Measurements from ENCODE around the gene TNS2. TPM values are rescaled to one million over a fixed set of nuclear protein-coding genes. Genes with fewer than 3 reads are reported as not detected.
"Not testable (repeated sequence)": the region's sequence is repeated elsewhere in the genome, so short reads cannot be mapped to it uniquely, and the experiment has no call there.

The TNS2 gene
- total RNA-seq, 1 donor from 2014 or later: 2.5 TPM

- peak; percentile 99 for DNase-seq
- Mint-ChIP-seq H3K27me3 (ENCODE audit: unreplicated experiment) (peaks cover 12% of the 10 kb centered on the region), H3K36me3 (ENCODE audit: unreplicated experiment) (no peaks in the 10 kb centered on the region), H3K9me3 (ENCODE audit: unreplicated experiment) (peaks cover 11% of the 10 kb centered on the region), H3K4me3 (ENCODE audit: unreplicated experiment) (peak within 1 kb of the TSS; percentile 98), H3K27ac (ENCODE audit: unreplicated experiment) (peak within 1 kb of the TSS; percentile 99), H3K4me1 (ENCODE audit: low read depth, unreplicated experiment) (peaks cover 8% of the 10 kb centered on the region)
- TF ChIP-seq, protein P1, sequence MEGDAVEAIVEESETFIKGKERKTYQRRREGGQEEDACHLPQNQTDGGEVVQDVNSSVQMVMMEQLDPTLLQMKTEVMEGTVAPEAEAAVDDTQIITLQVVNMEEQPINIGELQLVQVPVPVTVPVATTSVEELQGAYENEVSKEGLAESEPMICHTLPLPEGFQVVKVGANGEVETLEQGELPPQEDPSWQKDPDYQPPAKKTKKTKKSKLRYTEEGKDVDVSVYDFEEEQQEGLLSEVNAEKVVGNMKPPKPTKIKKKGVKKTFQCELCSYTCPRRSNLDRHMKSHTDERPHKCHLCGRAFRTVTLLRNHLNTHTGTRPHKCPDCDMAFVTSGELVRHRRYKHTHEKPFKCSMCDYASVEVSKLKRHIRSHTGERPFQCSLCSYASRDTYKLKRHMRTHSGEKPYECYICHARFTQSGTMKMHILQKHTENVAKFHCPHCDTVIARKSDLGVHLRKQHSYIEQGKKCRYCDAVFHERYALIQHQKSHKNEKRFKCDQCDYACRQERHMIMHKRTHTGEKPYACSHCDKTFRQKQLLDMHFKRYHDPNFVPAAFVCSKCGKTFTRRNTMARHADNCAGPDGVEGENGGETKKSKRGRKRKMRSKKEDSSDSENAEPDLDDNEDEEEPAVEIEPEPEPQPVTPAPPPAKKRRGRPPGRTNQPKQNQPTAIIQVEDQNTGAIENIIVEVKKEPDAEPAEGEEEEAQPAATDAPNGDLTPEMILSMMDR (IDR thresholded peaks at IDR 0.05; ENCODE audit: partially characterized antibody, unreplicated experiment): no peak
Observed at GRCh38 chr12:53005986-53006809, 43.7 kb upstream of the TNS2 start, which contains the start of gene EIF4B. Gene EIF4B, plus strand, starts transcription at chr12:53006456. Its CDS starts 28 bp downstream, at chr12:53006484.

- H3K4me3 Mint-ChIP-seq (ENCODE audit: unreplicated experiment): peak overlapping the region; percentile 98
- H3K36me3 Mint-ChIP-seq (ENCODE audit: unreplicated experiment): no peaks in the 10 kb centered on the region
- H3K27me3 Mint-ChIP-seq (ENCODE audit: unreplicated experiment): peaks cover 12% of the 10 kb centered on the region
- peak overlapping the region; percentile 99 for H3K27ac Mint-ChIP-seq (ENCODE audit: unreplicated experiment)
- H3K4me1 Mint-ChIP-seq (ENCODE audit: low read depth, unreplicated experiment): peaks cover 8% of the 10 kb centered on the region
- DNase-seq: peak; percentile 85
- TF ChIP-seq, protein P1 (IDR thresholded peaks at IDR 0.05; ENCODE audit: partially characterized antibody, unreplicated experiment): no peak
- H3K9me3 Mint-ChIP-seq (ENCODE audit: unreplicated experiment): peaks cover 11% of the 10 kb centered on the region
Observed at GRCh38 chr12:53006810-53007309, 43.0 kb upstream of the TNS2 start.

GRCh38 chr12:53007343-53007742 is 42.5 kb upstream of the TNS2 start:
- H3K36me3 Mint-ChIP-seq (ENCODE audit: unreplicated experiment): no peaks in the 10 kb centered on the region

DNA sequence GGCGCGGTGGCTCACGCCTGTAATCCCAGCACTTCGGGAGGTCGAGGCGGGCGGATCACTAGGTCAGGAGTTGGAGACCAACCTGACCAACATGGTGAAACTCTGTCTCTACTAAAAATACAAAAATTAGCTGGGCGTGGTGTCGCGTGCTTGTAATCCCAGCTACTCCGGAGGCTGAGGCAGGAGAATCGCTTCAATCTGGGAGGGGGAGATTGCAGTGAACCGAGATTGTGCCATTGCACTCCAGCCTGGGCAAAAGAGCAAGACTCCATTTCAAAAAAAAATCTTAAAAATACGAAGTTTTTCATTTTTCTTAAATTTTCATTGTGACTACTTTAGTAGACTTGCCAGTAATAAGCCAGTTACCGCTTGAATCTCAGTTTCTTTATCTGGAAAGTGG is 41.1 kb upstream of the TNS2 start:
- not testable (repeated sequence) for H3K27ac Mint-ChIP-seq (ENCODE audit: unreplicated experiment); DNase-seq; H3K36me3 Mint-ChIP-seq (ENCODE audit: unreplicated experiment); H3K4me1 Mint-ChIP-seq (ENCODE audit: low read depth, unreplicated experiment)
- peaks cover 11% of the 10 kb centered on the region for H3K9me3 Mint-ChIP-seq (ENCODE audit: unreplicated experiment)
- H3K27me3 Mint-ChIP-seq (ENCODE audit: unreplicated experiment): peaks cover 12% of the 10 kb centered on the region
- H3K4me3 Mint-ChIP-seq (ENCODE audit: unreplicated experiment): peak overlapping the region; percentile 98

More at GRCh38 chr12:53007343-53007742, 42.5 kb upstream of the TNS2 start:
- TF ChIP-seq, protein P1 (IDR thresholded peaks at IDR 0.05; ENCODE audit: partially characterized antibody, unreplicated experiment): no peak
- Mint-ChIP-seq H3K27ac (ENCODE audit: unreplicated experiment) (peak overlapping the region; percentile 99), H3K27me3 (ENCODE audit: unreplicated experiment) (peaks cover 12% of the 10 kb centered on the region), H3K9me3 (ENCODE audit: unreplicated experiment) (peaks cover 11% of the 10 kb centered on the region), H3K4me1 (ENCODE audit: low read depth, unreplicated experiment) (peaks cover 8% of the 10 kb centered on the region), H3K4me3 (ENCODE audit: unreplicated experiment) (peak overlapping the region; percentile 98)
- DNase-seq: no peak

DNA sequence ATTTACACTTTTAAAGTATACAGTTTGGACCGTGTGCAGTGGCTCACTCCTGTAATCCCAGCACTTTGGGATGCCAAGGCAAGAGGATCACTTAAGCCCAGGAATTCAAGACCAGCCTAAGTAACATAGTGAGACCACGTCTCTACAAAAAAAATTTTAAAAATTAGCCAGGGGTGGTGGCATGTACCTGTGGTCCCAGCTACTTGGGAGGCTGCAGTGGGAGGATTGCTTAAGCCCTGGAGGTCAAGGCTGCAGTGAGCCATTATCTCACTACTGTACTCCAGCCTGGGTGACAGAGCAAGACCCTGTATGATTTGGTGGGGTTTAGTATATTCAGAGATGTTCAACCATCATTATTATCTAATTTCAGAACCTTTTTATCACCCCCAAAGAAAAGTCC is 38.9 kb upstream of the TNS2 start:
- TF ChIP-seq, protein P1 (IDR thresholded peaks at IDR 0.05; ENCODE audit: partially characterized antibody, unreplicated experiment): no peak
- no peak overlapping the region for H3K4me3 Mint-ChIP-seq (ENCODE audit: unreplicated experiment)
- no peaks in the 10 kb centered on the region for H3K36me3 Mint-ChIP-seq (ENCODE audit: unreplicated experiment)
- no peak overlapping the region for H3K27ac Mint-ChIP-seq (ENCODE audit: unreplicated experiment)
- no peak for DNase-seq
- H3K4me1 Mint-ChIP-seq (ENCODE audit: low read depth, unreplicated experiment): peaks cover 5% of the 10 kb centered on the region
- peaks cover 9% of the 10 kb centered on the region for H3K27me3 Mint-ChIP-seq (ENCODE audit: unreplicated experiment)
- peaks cover 10% of the 10 kb centered on the region for H3K9me3 Mint-ChIP-seq (ENCODE audit: unreplicated experiment)

Measured in glutamatergic neuron (in vitro differentiated cells).